Heart right ventricle (tissue), 16 donors: ENCODE measurements around the gene CKLF. TPM values are rescaled to one million over a fixed set of nuclear protein-coding genes. Genes with fewer than 3 reads are reported as not detected.

ENCODE experiments used
- ATAC-seq, 8 donors: fragments of 200-7000 bp; cut with Tn5 transposase; one replicate each; pipeline ENCODE4 v1.9.1; 2020; ENCODE audit warnings: mild to moderate bottlenecking in 8 of 8, moderate library complexity in 8 of 8, moderate number of reproducible peaks in 1 of 8
- DNase-seq, 2 donors: peaks; one replicate each; pipeline ENCODE4 v3.0.0-alpha.2; 2020
- H3K27ac ChIP-seq, 10 donors: fragments of 200-600 bp; sonication (generic) in 2 of 10; one replicate each; pipeline versions ENCODE4 v1.5.0 to v1.8.0; 2020 to 2022; ENCODE audit warnings: mild to moderate bottlenecking in 3 of 10
- H3K27me3 ChIP-seq, 7 donors: fragments of 200-600 bp; one replicate each; pipeline ENCODE4 v1.8.0; 2021 to 2022; ENCODE audit warnings: mild to moderate bottlenecking in 2 of 7
- H3K36me3 ChIP-seq, 9 donors: fragments of 200-600 bp; sonication (generic) in 1 of 9; one replicate each; pipeline versions ENCODE4 v1.5.0 to v1.8.0; 2020 to 2022; ENCODE audit warnings: mild to moderate bottlenecking in 2 of 9
- H3K4me1 ChIP-seq, 9 donors: fragments of 200-600 bp; sonication (generic) in 1 of 9; one replicate each; pipeline versions ENCODE4 v1.5.0 to v1.8.0; 2020 to 2022; ENCODE audit warnings: mild to moderate bottlenecking in 4 of 9
- H3K4me3 ChIP-seq, 10 donors: fragments of 200-600 bp; sonication (generic) in 2 of 10; one replicate each; pipeline versions ENCODE4 v1.5.0 to v1.8.0; 2020 to 2022; ENCODE audit warnings: mild to moderate bottlenecking in 7 of 10, moderate library complexity in 2 of 10
- H3K9me3 ChIP-seq, 11 donors: fragments of 200-600 bp in 10 of 11; sonication (generic) in 2 of 11; one replicate each; pipeline versions ENCODE4 v1.5.0 to v1.8.0; 2013 to 2022; ENCODE audit warnings: mild to moderate bottlenecking in 2 of 11, control low read depth in 1 of 11, moderate library complexity in 1 of 11
- CTCF ChIP-seq, 9 donors: fragments of 200-600 bp; sonication (generic) in 2 of 9; IDR thresholded peaks; one replicate each; pipeline versions ENCODE4 v1.5.0 to v1.8.0; 2021 to 2022; ENCODE audit warnings: antibody characterized with exemption in 9 of 9, mild to moderate bottlenecking in 5 of 9, moderate library complexity in 1 of 9
- WGBS, 2 donors: extraction: QIAGEN DNeasy Blood & Tissue Kit; methylation state at CpG; one replicate each; pipeline ENCODE4 v1.1.7; 2013; ENCODE audit warnings: inconsistent platforms in 1 of 2; 5-methylcytosine and 5-hydroxymethylcytosine counted together
- intact Hi-C, 10 donors: fragments of 100-400 bp; cut with DNase I; formaldehyde crosslinking; loops; one replicate each; pipeline versions ENCODE4 v1.11.1 to v1.14.2; 2022
- polyA plus RNA-seq, 2 donors: library from polyadenylated mRNA; stranded (reverse); fragments of 200-250 nt; gene quantifications; one replicate each; pipeline ENCODE4 v1.2.3, GENCODE V29; 2013
- total RNA-seq, 10 donors: library from RNA; stranded (reverse); fragmentation: NEBNext Ultra II Directional in 3 of 10; extraction: Animal tissue kit (Norgen Biotek cat#: 25700) in 3 of 10; gene quantifications; one replicate each; pipeline versions ENCODE4 v1.2.1 to v1.2.4, GENCODE V29; 2021 to 2023
- donor health status: Arrhythmogenic right ventricular cardiomyopathy.
- donor health status: ischemic (EF 13 %, LVEDD 7.1; RV severe dilation, severe dysfunction).
- donor health status: healthy with polysubstance abuse.
- donor health status: DM: no; HTN: yes; CAD: no.
- donor health status: DM: no; HTN: no; CAD: no.
- donor health status: ischemic (EF 25% LVEDD 6.9; RV normal size, moderate dysfunction).
- donor health status: ischemic (EF 25% LVEDD 5.7; RV mildly dilated, moderate dysfunction).
- donor health status: healthy.
- donor health status: DM: yes; HTN: yes; CAD: no.
- donor health status: Ischemic cardiomyopathy.
- donor health status: ischemic (EF 35%, LVEDD 5.7; RV mildly dilated, moderate dysfunction).
- donor health status: nonischemic (EF 11% LVEDD 7.7; RV severe dilation, severe dysfunction).
- donor health status: DM: yes; HTN: yes; CAD: no.
- donor health status: PGD.
- donor health status: ischemic (EF 29% LVEDD 5.4; RV normal size, mild dysfunction).
- donor health status: nonischemic (EF 23%, LVEDD 6.1; RV moderate dilation, normal function).

CKLF gene
- total and polyA plus RNA-seq, 12 donors = 1.6 to 24.1 (median 6.8) TPM

- no peaks in the 10 kb centered on the region for H3K27me3 ChIP-seq
- H3K4me1 ChIP-seq = peaks cover 0 to 56% (median 26%) of the 10 kb centered on the region in 9 donors
- peak overlapping the region in 4 of 10 donors; percentile 22 to 64 (median 54) for H3K27ac ChIP-seq
- ATAC-seq (peak in 5 of 8 donors; percentile 54 to 70 (median 64)), DNase-seq (peak in 1 of 2 donors; percentile 30)
- no peaks in the 10 kb centered on the region for H3K36me3 ChIP-seq
- intact Hi-C loops = no loop called here
- no peak overlapping the region for H3K4me3 ChIP-seq
- no peaks in the 10 kb centered on the region for H3K9me3 ChIP-seq
- TF ChIP-seq CTCF (IDR thresholded peaks at IDR 0.05) = no peak
- 47 to 64% methylated on average over 10 of the region's 10 CpGs for WGBS, 2 donors
Observed at GRCh38 chr16:66585481-66586239, 33.3 kb downstream of the CKLF start.

GRCh38 chr16:66587881-66588600 lies 35.7 kb downstream of the CKLF start:
- whole genome bisulfite sequencing, 2 donors = 68 to 70% methylated on average over 7 of the region's 7 CpGs
- no peak for ATAC-seq
- Histone ChIP-seq H3K4me1 (peaks cover 0 to 50% (median 26%) of the 10 kb centered on the region in 9 donors), H3K4me3 (peak overlapping the region in 6 of 10 donors; percentile 15 to 30 (median 26)), H3K36me3 (no peaks in the 10 kb centered on the region), H3K9me3 (no peaks in the 10 kb centered on the region), H3K27ac (peak overlapping the region in 5 of 10 donors; percentile 16 to 64 (median 54)), H3K27me3 (no peaks in the 10 kb centered on the region)
- intact Hi-C loops = no loop called here
- TF ChIP-seq CTCF (IDR thresholded peaks at IDR 0.05) = no peak
- DNase-seq = no peak

GRCh38 chr16:66588981-66589713 lies 36.8 kb downstream of the CKLF start:
- DNase-seq (peak; percentile 35 to 45), ATAC-seq (peak in 6 of 8 donors; percentile 69 to 87 (median 74))
- no peak overlapping the region for H3K27ac ChIP-seq
- intact Hi-C loops = no loop called here
- 95 to 98% methylated on average over 8 of the region's 8 CpGs for WGBS, 2 donors
- H3K4me1 ChIP-seq = peaks cover 0 to 50% (median 26%) of the 10 kb centered on the region in 9 donors
- peaks cover 0 to 3% (median 0%) of the 10 kb centered on the region in 11 donors for H3K9me3 ChIP-seq
- TF ChIP-seq CTCF (IDR thresholded peaks at IDR 0.05) = peak in 8 of 9 donors; percentile 15 to 71 (median 53)
- no peaks in the 10 kb centered on the region for H3K36me3 ChIP-seq
- no peak overlapping the region for H3K4me3 ChIP-seq
- H3K27me3 ChIP-seq = no peaks in the 10 kb centered on the region

GRCh38 chr16:66590322-66590721 lies 37.9 kb downstream of the CKLF start:
- intact Hi-C loops = loop anchor here in 1 of 10 donors (5.0 kb wide), 1 partner anchor 188 kb away; no protein-coding TSS in a partner anchor
- no peak for TF ChIP-seq CTCF (IDR thresholded peaks at IDR 0.05)
- no peaks in the 10 kb centered on the region for H3K27me3 ChIP-seq
- DNase-seq = no peak
- 86 to 88% methylated on average over 8 of the region's 8 CpGs for WGBS, 2 donors
- H3K4me1 ChIP-seq = peaks cover 0 to 46% (median 23%) of the 10 kb centered on the region in 9 donors
- H3K9me3 ChIP-seq = peaks cover 0 to 3% (median 0%) of the 10 kb centered on the region in 11 donors
- H3K27ac ChIP-seq = peak overlapping the region in 1 of 10 donors; percentile 41
- no peak for ATAC-seq
- H3K4me3 ChIP-seq = peak overlapping the region in 1 of 10 donors; percentile 4
- H3K36me3 ChIP-seq = no peaks in the 10 kb centered on the region
